ENCODE results near the gene WNT7A.

WNT7A gene

GRCh38 chr3:13865106-13865505 lies 14.8 kb downstream of the WNT7A start:
- no peak for DNase-seq (ENCODE audit: low spot score)

GRCh38 chr3:13863965-13864595 lies 15.8 kb downstream of the WNT7A start:
- TF ChIP-seq CTCF (IDR thresholded peaks at IDR 0.05) = no peak
- no peak for DNase-seq (ENCODE audit: low spot score)
- Histone ChIP-seq H3K27ac (no peak overlapping the region), H3K4me3 (no peak overlapping the region)

More at GRCh38 chr3:13865106-13865505, 14.8 kb downstream of the WNT7A start:
- no peak for TF ChIP-seq CTCF (IDR thresholded peaks at IDR 0.05)
- no peak overlapping the region for H3K4me3 ChIP-seq
- H3K27ac ChIP-seq = no peak overlapping the region

GRCh38 chr3:13863382-13863952 lies 16.4 kb downstream of the WNT7A start:
- H3K27ac ChIP-seq = no peak overlapping the region
- no peak overlapping the region for H3K4me3 ChIP-seq
- no peak for DNase-seq (ENCODE audit: low spot score)
- TF ChIP-seq CTCF (IDR thresholded peaks at IDR 0.05) = no peak

- no peak for DNase-seq (ENCODE audit: low spot score)
- no peak for TF ChIP-seq CTCF (IDR thresholded peaks at IDR 0.05)
Observed at GRCh38 chr3:13861461-13861860, 18.4 kb downstream of the WNT7A start.

GRCh38 chr3:13860001-13860400 lies 19.9 kb downstream of the WNT7A start:
- H3K27ac ChIP-seq = no peak overlapping the region
- TF ChIP-seq CTCF (IDR thresholded peaks at IDR 0.05) = no peak
- no peak for DNase-seq (ENCODE audit: low spot score)
- no peak overlapping the region for H3K4me3 ChIP-seq

More at GRCh38 chr3:13861461-13861860, 18.4 kb downstream of the WNT7A start:
- Histone ChIP-seq H3K27ac (no peak overlapping the region), H3K4me3 (no peak overlapping the region)

- Histone ChIP-seq H3K4me3 (no peak overlapping the region), H3K27ac (no peak overlapping the region)
- no peak for DNase-seq (ENCODE audit: low spot score)
- no peak for TF ChIP-seq CTCF (IDR thresholded peaks at IDR 0.05)
Observed at GRCh38 chr3:13858768-13859520, 20.9 kb downstream of the WNT7A start.

Measured in coronary artery (tissue), 2 donors.